PC-9 (cell line): ENCODE measurements around the gene GNL3. TPM values are rescaled to one million over a fixed set of nuclear protein-coding genes. Genes with fewer than 3 reads are reported as not detected.

Source experiments
- BruUV-seq: library from RNA; stranded (reverse); fragments of 400-500 nt; replicated peaks from 2 replicates; lab custom pipeline; 2021; lab: Mats Ljungman, UMichigan
- CTCF ChIA-PET: fragments of 300-600 bp; sonication (Branson Sonifier 250); formaldehyde crosslinking; loops from one replicate; lab custom pipeline; 2022; ENCODE audit warnings: antibody characterized with exemption; lab: Charles Lee
- POLR2A ChIA-PET: fragments of 300-600 bp; sonication (Branson Sonifier 250); formaldehyde crosslinking; loops from one replicate; lab custom pipeline; 2022; ENCODE audit warnings: antibody characterized with exemption; ENCODE audit not compliant: unreplicated experiment; lab: Charles Lee
- DNase-seq, 2 experiments: peaks; one replicate each; pipeline versions ENCODE4 v3.0.0 to v3.0.0-alpha.2; 2015 to 2022; ENCODE audit warnings: mixed read lengths in 1 of 2
- H2AFZ ChIP-seq: fragments of 200-600 bp; sonication (generic); 2 replicates; pipeline ENCODE4 v1.8.1; 2017; ENCODE audit warnings: antibody characterized with exemption
- H3F3A ChIP-seq: fragments of 200-600 bp; sonication (generic); 2 replicates; pipeline ENCODE4 v1.8.1; 2017; ENCODE audit warnings: antibody characterized with exemption, mild to moderate bottlenecking, low read depth; ENCODE audit not compliant: insufficient read depth
- H3K27ac ChIP-seq: fragments of 200-600 bp; sonication (generic); 2 replicates; pipeline ENCODE4 v1.6.1; 2016; ENCODE audit warnings: mixed run types
- H3K27me3 ChIP-seq: fragments of 200-600 bp; sonication (generic); 2 replicates; pipeline ENCODE4 v1.6.1; 2016; ENCODE audit warnings: low read depth, mixed run types; ENCODE audit not compliant: insufficient read depth
- H3K36me3 ChIP-seq: fragments of 200-600 bp; sonication (generic); 2 replicates; pipeline ENCODE4 v1.6.1; 2016; ENCODE audit warnings: low read depth, mixed run types
- H3K4me1 ChIP-seq: fragments of 200-600 bp; sonication (generic); replicated peaks from 2 replicates; pipeline ENCODE4 v1.6.1; 2016; ENCODE audit warnings: mixed run types; ENCODE audit not compliant: insufficient read depth
- H3K4me2 ChIP-seq: fragments of 200-600 bp; sonication (generic); 2 replicates; pipeline ENCODE4 v1.6.1; 2017; ENCODE audit warnings: mixed run types
- H3K4me3 ChIP-seq: fragments of 200-600 bp; sonication (generic); 2 replicates; pipeline ENCODE4 v1.6.1; 2016; ENCODE audit warnings: mixed run types
- H3K79me2 ChIP-seq: fragments of 200-600 bp; sonication (generic); 2 replicates; pipeline ENCODE4 v1.6.1; 2017; ENCODE audit warnings: low read depth, mixed run types
- H3K9me2 ChIP-seq: fragments of 200-600 bp; sonication (generic); 2 replicates; pipeline ENCODE4 v1.8.1; 2017; ENCODE audit warnings: mild to moderate bottlenecking; ENCODE audit not compliant: insufficient read depth
- H3K9me3 ChIP-seq: fragments of 200-600 bp; sonication (generic); 2 replicates; pipeline ENCODE4 v1.8.1; 2016; ENCODE audit warnings: low read depth; ENCODE audit not compliant: insufficient read depth
- H4K20me1 ChIP-seq: fragments of 200-600 bp; sonication (generic); 2 replicates; pipeline ENCODE4 v1.8.1; 2017; ENCODE audit not compliant: insufficient read depth
- CTCF ChIP-seq: fragments of 200-600 bp; sonication (generic); conservative IDR thresholded peaks from 2 replicates; pipeline ENCODE4 v1.6.1; 2017; ENCODE audit warnings: mixed run types, antibody characterized with exemption, mild to moderate bottlenecking, moderate library complexity
- EZH2 ChIP-seq: fragments of 200-600 bp; sonication (generic); IDR thresholded peaks from 2 replicates; pipeline ENCODE4 v1.8.0; 2017; ENCODE audit warnings: antibody characterized with exemption, low read depth
- intact Hi-C: fragments of 100-400 bp; cut with micrococcal nuclease; formaldehyde crosslinking; loops from one replicate; pipeline ENCODE4 v1.10.0; 2022; ENCODE audit not compliant: unreplicated experiment
- total RNA-seq: library from RNA; stranded (reverse); gene quantifications from 2 replicates; pipeline ENCODE4 v1.2.3, GENCODE V29; 2021

GNL3 gene
- total RNA-seq, 1 experiment from 2014 or later: 82.3 TPM

- DNase-seq: no peak
- Histone ChIP-seq H3K4me1 (no peaks in the 10 kb centered on the region), H3F3A (peaks cover 69% of the 10 kb centered on the region), H3K79me2 (0 out of 2 replicates have a peak, but pooled peaks cover 5% of the 10 kb centered on the region), H2AFZ (no peak overlapping the region), H3K27me3 (no peaks in the 10 kb centered on the region), H3K9me2 (no peaks in the 10 kb centered on the region), H3K9me3 (no peaks in the 10 kb centered on the region), H3K4me3 (no peak overlapping the region), H3K4me2 (no peak overlapping the region), H3K27ac (no peak overlapping the region), H3K36me3 (peaks cover 34% of the 10 kb centered on the region), H4K20me1 (peaks cover 32% of the 10 kb centered on the region)
- CTCF ChIA-PET: no interaction called here
- POLR2A ChIA-PET: no interaction called here
- intact Hi-C loops: no loop called here
- BruUV-seq: no TSS peak
- TF ChIP-seq CTCF (no peak), EZH2 (no peak)
These were observed 11.2 kb downstream of the GNL3 start for GRCh38 chr3:52696830-52697631.

- Histone ChIP-seq H3K27ac (no peak overlapping the region), H3F3A (peaks cover 65% of the 10 kb centered on the region), H3K9me2 (no peaks in the 10 kb centered on the region), H3K4me2 (no peak overlapping the region), H2AFZ (no peak overlapping the region), H3K36me3 (peaks cover 31% of the 10 kb centered on the region), H3K4me1 (no peaks in the 10 kb centered on the region), H4K20me1 (peaks cover 30% of the 10 kb centered on the region), H3K79me2 (0 out of 2 replicates have a peak, but pooled peaks cover 7% of the 10 kb centered on the region), H3K4me3 (no peak overlapping the region), H3K27me3 (no peaks in the 10 kb centered on the region), H3K9me3 (no peaks in the 10 kb centered on the region)
- no peak for DNase-seq
- TF ChIP-seq CTCF (no peak), EZH2 (no peak)
- ChIA-PET POLR2A (no interaction called here), CTCF (no interaction called here)
- BruUV-seq: no TSS peak
- intact Hi-C loops: no loop called here
These were observed 11.8 kb downstream of the GNL3 start for GRCh38 chr3:52697632-52697965.

- Histone ChIP-seq H3K79me2 (peaks cover 51% of the 10 kb centered on the region), H3K36me3 (no peaks in the 10 kb centered on the region; the same call in 1 of the 2 replicates), H4K20me1 (no peaks in the 10 kb centered on the region), H3F3A (peaks cover 15% of the 10 kb centered on the region), H3K27ac (no peak overlapping the region), H3K9me2 (no peaks in the 10 kb centered on the region), H3K9me3 (no peaks in the 10 kb centered on the region), H3K4me3 (no peak overlapping the region), H3K27me3 (no peaks in the 10 kb centered on the region), H3K4me2 (no peak overlapping the region), H2AFZ (no peak overlapping the region), H3K4me1 (peaks cover 22% of the 10 kb centered on the region)
- POLR2A ChIA-PET: interaction anchor here (0.6 kb wide), 1 partner anchor 343 kb away, joined by 3 read pairs; no protein-coding TSS in a partner anchor
- CTCF ChIA-PET: no interaction called here
- intact Hi-C loops: no loop called here
- TF ChIP-seq CTCF: no peak
- no TSS peak for BruUV-seq
- DNase-seq: no peak
These were observed 17.5 kb downstream of the GNL3 start for GRCh38 chr3:52703341-52703740.
